Duodenal mucosa (tissue), 2 donors: ENCODE data around the gene ZNF761.
"Not testable (repeated sequence)": the region's sequence is repeated elsewhere in the genome, so short reads cannot be mapped to it uniquely, and the experiment has no call there.

ENCODE experiments used
- H3K27ac ChIP-seq: one replicate; pipeline ENCODE4 v1.7.0; 2013; ENCODE audit warnings: low read depth, low read length
- H3K27me3 ChIP-seq, 2 donors: one replicate each; pipeline ENCODE4 v1.7.0; 2013; ENCODE audit warnings: low read length in 2 of 2, control low read depth in 1 of 2; ENCODE audit not compliant: insufficient read depth in 2 of 2, control insufficient read depth in 1 of 2
- H3K36me3 ChIP-seq, 2 donors: one replicate each; pipeline ENCODE4 v1.7.0; 2013; ENCODE audit warnings: low read length in 2 of 2, control low read depth in 1 of 2; ENCODE audit not compliant: insufficient read depth in 2 of 2, control insufficient read depth in 1 of 2
- H3K4me1 ChIP-seq, 2 donors: one replicate each; pipeline ENCODE4 v1.7.0; 2013; ENCODE audit warnings: low read length in 2 of 2, control low read depth in 1 of 2; ENCODE audit not compliant: insufficient read depth in 2 of 2, control insufficient read depth in 1 of 2
- H3K4me3 ChIP-seq, 2 donors: one replicate each; pipeline ENCODE4 v1.7.0; 2013; ENCODE audit warnings: low read length in 2 of 2, low read depth in 1 of 2
- H3K9ac ChIP-seq, 2 donors: one replicate each; pipeline ENCODE4 v1.7.0; 2013; ENCODE audit warnings: low read length in 2 of 2, low read depth in 1 of 2
- H3K9me3 ChIP-seq, 2 donors: one replicate each; pipeline ENCODE4 v1.7.0; 2013; ENCODE audit warnings: low read length in 2 of 2, control low read depth in 1 of 2; ENCODE audit not compliant: control insufficient read depth in 1 of 2

Gene ZNF761

DNA sequence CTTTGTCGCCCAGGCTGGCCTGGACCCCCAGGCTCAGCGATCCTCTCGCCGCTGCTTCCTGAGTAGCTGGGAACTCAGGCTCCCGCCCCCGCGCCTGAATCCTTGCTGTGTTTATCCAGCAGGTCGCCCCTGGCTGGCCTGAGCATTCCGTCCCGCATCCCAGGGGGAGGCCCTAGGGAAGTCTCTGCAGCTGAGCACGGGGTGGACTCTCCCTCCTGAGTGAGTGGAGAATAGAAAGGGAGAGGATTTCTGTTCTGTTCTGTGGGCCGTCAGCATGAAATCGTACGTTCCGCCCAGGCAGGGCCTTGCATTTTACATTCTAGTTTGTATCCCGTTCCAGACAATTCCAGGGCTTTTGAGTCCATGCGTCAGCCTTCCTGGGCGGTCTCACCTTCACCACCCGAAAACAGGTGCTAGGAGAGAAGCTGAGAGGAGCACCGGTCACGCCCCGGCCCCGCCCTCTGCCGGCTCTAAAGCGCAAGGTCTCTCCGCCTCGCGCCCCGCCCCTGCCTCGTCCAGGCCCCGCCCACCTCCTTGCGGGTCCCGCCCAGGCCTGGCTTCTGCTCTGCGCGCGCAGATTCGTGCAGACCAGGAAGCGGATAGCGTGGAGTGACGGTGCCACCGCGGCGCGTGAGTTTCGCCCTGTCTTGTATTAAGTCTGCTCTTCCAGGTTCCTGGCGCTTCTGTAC, at the start of gene ZNF761:
Gene ZNF761, plus strand, starts transcription at position 586 of the 689 bp plus-strand sequence. CDS start 15,285 bp downstream, outside the sequence.
- H3K27ac ChIP-seq: peak within 1 kb of the TSS; percentile 60
- peaks cover 4 to 22% of the 10 kb centered on the region in 2 donors for H3K36me3 ChIP-seq
- peak within 1 kb of the TSS; percentile 84 to 86 for H3K9ac ChIP-seq
- H3K4me1 ChIP-seq: peaks cover 0 to 15% of the 10 kb centered on the region in 2 donors
- H3K4me3 ChIP-seq: peak within 1 kb of the TSS; percentile 79 to 92
- no peaks in the 10 kb centered on the region for H3K27me3 ChIP-seq
- H3K9me3 ChIP-seq: peaks cover 2% of the 10 kb centered on the region in 2 donors

DNA sequence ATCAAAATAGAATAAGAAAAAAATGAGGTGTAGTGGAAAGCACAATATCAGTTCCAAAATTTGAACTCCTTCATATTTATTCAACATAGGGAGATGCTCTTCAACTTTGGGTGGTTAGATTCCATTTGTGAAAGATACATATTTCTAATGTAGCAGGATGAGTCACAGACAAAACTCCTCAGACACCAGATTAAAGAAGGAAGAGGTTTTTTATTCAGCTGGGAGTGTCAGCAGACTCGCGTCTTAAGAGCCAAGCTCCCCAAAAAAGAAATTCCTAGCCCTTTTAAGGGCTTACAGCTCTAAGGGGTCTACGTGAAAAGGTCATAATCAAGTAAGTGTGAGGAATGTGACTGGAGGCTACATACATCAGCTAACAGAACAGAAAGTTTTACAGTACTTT, 43.6 kb upstream of the ZNF761 start:
- Histone ChIP-seq H3K9me3 (peaks cover 41 to 51% of the 10 kb centered on the region in 2 donors), H3K4me3 (no peak overlapping the region), H3K9ac (no peak overlapping the region), H3K4me1 (no peaks in the 10 kb centered on the region), H3K27me3 (no peaks in the 10 kb centered on the region), H3K36me3 (peaks cover 6 to 11% of the 10 kb centered on the region in 2 donors), H3K27ac (no peak overlapping the region)

DNA sequence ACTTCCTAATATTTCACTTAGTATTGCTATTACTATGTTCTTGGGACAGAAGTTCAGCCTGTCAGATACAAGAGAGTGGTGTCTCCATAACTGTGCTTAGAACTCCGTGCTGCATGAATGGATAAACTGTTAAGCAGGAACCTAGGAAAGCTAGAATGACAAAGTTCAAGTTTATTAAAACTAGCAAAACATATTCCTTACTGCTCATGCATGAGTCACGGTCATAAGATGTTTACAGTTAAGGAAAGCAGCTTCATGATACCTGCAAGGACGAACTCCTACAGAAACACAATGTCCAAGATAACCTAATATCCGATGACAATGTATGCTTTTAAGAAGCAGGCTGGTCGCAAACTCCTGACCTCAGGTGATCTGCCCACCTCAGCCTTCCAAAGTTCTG, 42.9 kb upstream of the ZNF761 start:
- Histone ChIP-seq H3K9me3 (peaks cover 33 to 43% of the 10 kb centered on the region in 2 donors), H3K36me3 (peaks cover 6 to 11% of the 10 kb centered on the region in 2 donors), H3K27ac (no peak overlapping the region), H3K4me1 (no peaks in the 10 kb centered on the region), H3K27me3 (no peaks in the 10 kb centered on the region), H3K9ac (no peak overlapping the region), H3K4me3 (no peak overlapping the region)

GRCh38 chr19:53389571-53389970, 42.2 kb upstream of the ZNF761 start:
- peaks cover 6 to 11% of the 10 kb centered on the region in 2 donors for H3K36me3 ChIP-seq
- no peak overlapping the region for H3K4me3 ChIP-seq
- no peak overlapping the region for H3K9ac ChIP-seq
- peaks cover 28 to 40% of the 10 kb centered on the region in 2 donors for H3K9me3 ChIP-seq
- no peaks in the 10 kb centered on the region for H3K4me1 ChIP-seq
- H3K27ac ChIP-seq: no peak overlapping the region
- H3K27me3 ChIP-seq: no peaks in the 10 kb centered on the region

GRCh38 chr19:53389978-53390377, 41.8 kb upstream of the ZNF761 start:
- Histone ChIP-seq H3K27ac (no peak overlapping the region), H3K4me3 (no peak overlapping the region), H3K9ac (no peak overlapping the region), H3K9me3 (peaks cover 24 to 40% of the 10 kb centered on the region in 2 donors), H3K36me3 (peaks cover 6 to 9% of the 10 kb centered on the region in 2 donors), H3K4me1 (no peaks in the 10 kb centered on the region), H3K27me3 (no peaks in the 10 kb centered on the region)

DNA sequence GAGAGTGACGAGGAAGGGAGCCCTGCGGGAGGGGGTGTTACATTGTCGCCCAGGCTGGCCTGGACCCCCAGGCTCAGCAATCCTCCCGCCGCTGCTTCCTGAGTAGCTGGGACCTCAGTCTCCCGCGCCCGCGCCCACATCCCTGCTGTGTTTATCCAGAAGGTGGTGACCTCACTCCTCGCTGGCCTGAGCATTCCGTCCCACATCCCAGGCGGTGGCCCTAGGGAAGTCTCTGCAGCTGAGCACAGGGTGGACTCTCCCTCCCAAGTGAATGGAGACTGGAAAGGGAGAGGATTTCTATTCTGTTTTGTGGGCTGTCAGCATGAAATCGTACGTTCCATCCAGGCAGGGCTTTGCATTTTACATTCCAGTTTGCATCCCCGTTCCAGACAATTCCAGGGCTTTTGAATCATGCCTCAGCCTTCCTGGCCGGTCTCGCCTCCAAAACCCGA, 37.2 kb upstream of the ZNF761 start:
- H3K9me3 ChIP-seq: peaks cover 7 to 8% of the 10 kb centered on the region in 2 donors
- H3K4me1 ChIP-seq: peaks cover 5 to 6% of the 10 kb centered on the region in 2 donors
- H3K9ac ChIP-seq: peak overlapping the region; percentile 7 to 69
- no peaks in the 10 kb centered on the region for H3K27me3 ChIP-seq
- peaks cover 0 to 10% of the 10 kb centered on the region in 2 donors for H3K36me3 ChIP-seq
- peak overlapping the region; percentile 61 for H3K27ac ChIP-seq
- H3K4me3 ChIP-seq: peak overlapping the region; percentile 78 to 83

- Histone ChIP-seq H3K4me1 (peaks cover 5 to 6% of the 10 kb centered on the region in 2 donors), H3K27ac (peak within 1 kb of the TSS; percentile 61), H3K27me3 (no peaks in the 10 kb centered on the region)
Measured at GRCh38 chr19:53394974-53395839, 36.6 kb upstream of the ZNF761 start, which contains the start of gene ZNF765. ZNF765 (plus strand) TSS chr19:53395149; CDS start chr19:53398016, 2,867 bp downstream.

GRCh38 chr19:53395840-53396524, 35.8 kb upstream of the ZNF761 start:
- Histone ChIP-seq H3K4me3 (peak overlapping the region; percentile 78 to 83), H3K36me3 (peaks cover 5 to 23% of the 10 kb centered on the region in 2 donors), H3K9ac (peak overlapping the region; percentile 44 to 69)
- not testable (repeated sequence) for H3K27ac ChIP-seq, H3K9me3 ChIP-seq, H3K27me3 ChIP-seq, H3K4me1 ChIP-seq

More at GRCh38 chr19:53394974-53395839, 36.6 kb upstream of the ZNF761 start, which contains the start of gene ZNF765:
- peaks cover 4 to 17% of the 10 kb centered on the region in 2 donors for H3K36me3 ChIP-seq
- H3K4me3 ChIP-seq: peak within 1 kb of the TSS; percentile 78 to 83
- peak within 1 kb of the TSS; percentile 44 to 69 for H3K9ac ChIP-seq
- peaks cover 3 to 4% of the 10 kb centered on the region in 2 donors for H3K9me3 ChIP-seq

GRCh38 chr19:53396525-53396868, 35.3 kb upstream of the ZNF761 start:
- Histone ChIP-seq H3K9ac (no peak overlapping the region), H3K4me1 (peaks cover 5 to 6% of the 10 kb centered on the region in 2 donors), H3K27me3 (no peaks in the 10 kb centered on the region), H3K9me3 (peaks cover 0 to 7% of the 10 kb centered on the region in 2 donors), H3K4me3 (peak overlapping the region in 1 of 2 donors; percentile 78), H3K36me3 (peaks cover 5 to 25% of the 10 kb centered on the region in 2 donors), H3K27ac (no peak overlapping the region)
